ENCODE data around the gene PPFIA2.

The PPFIA2 gene

DNA sequence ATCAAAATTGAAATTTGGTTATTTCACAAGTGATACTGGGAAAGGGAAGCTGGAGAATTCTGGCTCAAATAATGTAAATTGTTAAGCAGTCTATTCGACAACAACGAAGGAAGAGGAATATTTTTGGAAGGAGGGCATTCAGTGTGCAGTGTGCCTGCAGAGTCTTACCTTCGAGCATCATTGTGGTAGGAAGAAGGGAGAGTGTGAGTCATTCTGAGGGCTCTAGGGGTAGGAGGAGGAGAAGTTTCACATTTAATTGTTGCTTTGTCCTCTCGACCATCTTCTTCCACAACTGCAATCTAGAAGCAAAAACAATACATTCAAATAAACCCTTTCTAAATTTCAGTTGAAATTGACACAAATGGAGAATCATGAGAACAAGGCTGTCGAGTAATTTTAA is 418.2 kb downstream of the PPFIA2 start:
- DNase-seq (ENCODE audit: low spot score) = no peak
- in situ Hi-C loops (cut with MboI; ENCODE audit: low pct_unique_long_range_greater_than_20kb, low sequenced_read_pairs, unreplicated experiment) = no loop called here
- TF ChIP-seq, protein P1, sequence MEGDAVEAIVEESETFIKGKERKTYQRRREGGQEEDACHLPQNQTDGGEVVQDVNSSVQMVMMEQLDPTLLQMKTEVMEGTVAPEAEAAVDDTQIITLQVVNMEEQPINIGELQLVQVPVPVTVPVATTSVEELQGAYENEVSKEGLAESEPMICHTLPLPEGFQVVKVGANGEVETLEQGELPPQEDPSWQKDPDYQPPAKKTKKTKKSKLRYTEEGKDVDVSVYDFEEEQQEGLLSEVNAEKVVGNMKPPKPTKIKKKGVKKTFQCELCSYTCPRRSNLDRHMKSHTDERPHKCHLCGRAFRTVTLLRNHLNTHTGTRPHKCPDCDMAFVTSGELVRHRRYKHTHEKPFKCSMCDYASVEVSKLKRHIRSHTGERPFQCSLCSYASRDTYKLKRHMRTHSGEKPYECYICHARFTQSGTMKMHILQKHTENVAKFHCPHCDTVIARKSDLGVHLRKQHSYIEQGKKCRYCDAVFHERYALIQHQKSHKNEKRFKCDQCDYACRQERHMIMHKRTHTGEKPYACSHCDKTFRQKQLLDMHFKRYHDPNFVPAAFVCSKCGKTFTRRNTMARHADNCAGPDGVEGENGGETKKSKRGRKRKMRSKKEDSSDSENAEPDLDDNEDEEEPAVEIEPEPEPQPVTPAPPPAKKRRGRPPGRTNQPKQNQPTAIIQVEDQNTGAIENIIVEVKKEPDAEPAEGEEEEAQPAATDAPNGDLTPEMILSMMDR (IDR thresholded peaks at IDR 0.05; ENCODE audit: extremely low read depth, insufficient read depth, missing control alignments) = no peak

DNA sequence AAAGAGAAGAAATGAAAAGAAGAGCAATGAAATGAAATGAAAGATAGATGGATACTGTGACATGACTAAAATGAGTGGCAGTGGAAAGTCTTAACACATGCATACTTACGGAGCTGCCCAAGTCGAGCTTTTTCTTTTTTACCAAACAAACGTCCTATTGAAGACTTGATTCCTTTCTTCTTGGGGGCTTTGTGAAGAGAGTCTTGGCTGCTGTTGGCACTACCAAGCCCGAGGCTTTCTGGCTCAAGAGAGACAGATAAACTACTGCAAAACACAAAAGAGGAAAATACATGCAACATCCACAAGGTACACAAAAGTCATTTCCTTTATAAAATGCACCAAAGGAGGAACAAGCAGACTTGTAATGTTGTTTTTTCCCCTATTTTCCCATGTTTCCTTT is 420.1 kb downstream of the PPFIA2 start:
- in situ Hi-C loops (cut with MboI; ENCODE audit: low pct_unique_long_range_greater_than_20kb, low sequenced_read_pairs, unreplicated experiment) = no loop called here
- TF ChIP-seq, protein P1 (IDR thresholded peaks at IDR 0.05; ENCODE audit: extremely low read depth, insufficient read depth, missing control alignments) = no peak
- no peak for DNase-seq (ENCODE audit: low spot score)

DNA sequence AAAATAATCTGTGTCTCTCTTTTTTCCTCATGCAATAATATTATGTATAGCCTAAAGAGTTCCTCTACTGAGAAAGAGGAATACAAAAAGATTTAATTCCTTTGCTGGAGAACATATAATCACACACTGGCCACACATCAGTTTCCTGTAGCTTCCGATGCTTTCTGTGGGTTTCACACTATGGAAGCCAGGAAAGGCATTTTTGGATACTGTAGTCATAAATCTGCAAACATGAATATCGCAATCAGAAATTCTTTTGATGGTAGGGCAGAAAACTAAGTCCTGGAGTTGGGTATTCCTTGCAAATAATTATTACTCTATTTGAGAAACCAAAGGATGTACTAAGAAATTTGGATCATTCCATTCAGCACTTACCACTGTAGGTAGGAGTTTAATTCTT is 421.3 kb downstream of the PPFIA2 start:
- in situ Hi-C loops (cut with MboI; ENCODE audit: low pct_unique_long_range_greater_than_20kb, low sequenced_read_pairs, unreplicated experiment) = no loop called here
- TF ChIP-seq, protein P1 (IDR thresholded peaks at IDR 0.05; ENCODE audit: extremely low read depth, insufficient read depth, missing control alignments) = no peak

DNA sequence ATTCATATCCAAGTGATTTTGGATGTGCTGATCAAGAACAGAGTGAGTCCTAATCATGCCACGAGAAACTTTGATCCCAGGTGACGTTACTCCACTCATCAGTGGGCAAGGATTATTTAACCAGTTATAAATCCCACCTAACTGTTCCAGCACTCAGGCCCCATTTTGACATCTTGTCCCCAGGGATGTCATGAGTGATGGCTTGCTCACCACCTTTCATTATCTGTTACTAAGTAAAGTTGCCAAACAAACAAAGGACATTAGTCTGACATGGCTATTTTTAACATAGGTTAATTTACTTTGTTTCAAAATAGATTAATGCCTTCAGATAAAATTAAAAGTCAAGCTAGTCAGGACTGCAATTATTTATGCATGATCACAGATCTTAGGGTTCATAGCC is 425.3 kb downstream of the PPFIA2 start:
- DNase-seq (ENCODE audit: low spot score) = no peak
- TF ChIP-seq, protein P1 (IDR thresholded peaks at IDR 0.05; ENCODE audit: extremely low read depth, insufficient read depth, missing control alignments) = no peak
- in situ Hi-C loops (cut with MboI; ENCODE audit: low pct_unique_long_range_greater_than_20kb, low sequenced_read_pairs, unreplicated experiment) = no loop called here

More for the DNA sequence above, 421.3 kb downstream of the PPFIA2 start:
- no peak for DNase-seq (ENCODE audit: low spot score)

DNA sequence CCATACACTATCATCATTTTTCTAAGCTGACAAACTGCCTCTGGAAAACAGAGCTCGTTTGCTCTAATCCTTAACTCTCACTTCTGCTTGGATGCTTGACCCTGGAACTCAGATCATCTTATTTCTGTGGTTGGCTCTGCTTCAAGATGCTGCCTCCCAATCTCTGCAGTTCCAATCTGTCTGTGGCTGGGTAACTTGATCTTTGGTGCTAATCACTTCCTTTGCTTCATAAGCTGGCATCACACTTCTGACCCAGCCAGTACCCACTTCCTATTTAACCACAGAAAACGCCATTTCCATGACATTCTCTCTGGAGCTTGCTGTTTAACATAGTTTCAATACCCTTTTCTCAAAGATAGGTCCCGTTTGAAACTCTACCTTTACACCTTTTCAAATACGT is 427.1 kb downstream of the PPFIA2 start:
- TF ChIP-seq, protein P1 (IDR thresholded peaks at IDR 0.05; ENCODE audit: extremely low read depth, insufficient read depth, missing control alignments) = no peak
- in situ Hi-C loops (cut with MboI; ENCODE audit: low pct_unique_long_range_greater_than_20kb, low sequenced_read_pairs, unreplicated experiment) = no loop called here
- DNase-seq (ENCODE audit: low spot score) = no peak

DNA sequence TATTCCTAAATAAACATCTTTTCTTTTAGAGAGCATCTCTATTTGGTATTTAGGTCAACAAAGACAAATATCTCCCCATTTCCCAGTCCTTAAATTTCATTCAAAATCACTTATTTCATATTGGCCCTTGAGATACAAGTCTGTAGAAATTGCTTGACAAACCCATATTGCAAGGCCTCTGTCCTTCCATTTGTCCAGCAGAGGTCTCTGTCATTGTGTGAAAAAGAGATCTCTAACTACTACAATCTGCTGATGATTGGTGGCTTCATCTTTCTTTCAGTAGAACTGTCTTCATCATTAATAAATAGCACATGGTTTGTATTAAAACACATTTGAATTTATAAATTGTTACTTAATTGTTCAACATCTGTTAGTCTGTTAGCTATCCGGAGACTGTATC is 428.7 kb downstream of the PPFIA2 start:
- in situ Hi-C loops (cut with MboI; ENCODE audit: low pct_unique_long_range_greater_than_20kb, low sequenced_read_pairs, unreplicated experiment) = no loop called here
- no peak for DNase-seq (ENCODE audit: low spot score)
- TF ChIP-seq, protein P1 (IDR thresholded peaks at IDR 0.05; ENCODE audit: extremely low read depth, insufficient read depth, missing control alignments) = peak; percentile 14

DNA sequence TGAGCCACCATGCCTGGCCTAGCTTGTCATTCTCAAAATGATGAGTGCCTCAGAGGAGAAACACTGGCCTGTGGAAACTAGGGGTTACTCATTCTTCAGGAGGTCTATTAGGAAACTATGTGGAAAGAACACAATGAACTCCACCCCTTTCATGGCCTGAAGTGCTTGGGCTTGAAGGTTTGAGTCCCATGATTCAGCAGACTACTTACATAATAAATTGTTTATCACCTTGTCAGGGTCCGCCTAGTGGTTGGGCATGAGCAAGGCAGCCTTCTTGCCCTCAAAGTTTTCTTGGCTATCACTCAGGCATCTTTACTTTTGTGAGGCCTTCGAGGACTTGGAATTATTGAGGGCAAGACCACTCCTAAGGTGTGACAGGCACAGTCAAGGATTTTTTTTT is 430.1 kb downstream of the PPFIA2 start:
- TF ChIP-seq, protein P1 (IDR thresholded peaks at IDR 0.05; ENCODE audit: extremely low read depth, insufficient read depth, missing control alignments) = peak; percentile 48
- DNase-seq (ENCODE audit: low spot score) = no peak
- in situ Hi-C loops (cut with MboI; ENCODE audit: low pct_unique_long_range_greater_than_20kb, low sequenced_read_pairs, unreplicated experiment) = no loop called here
